Measurements from ENCODE around the gene NFIB. TPM values are rescaled to one million over a fixed set of nuclear protein-coding genes. Genes with fewer than 3 reads are reported as not detected.

Gene NFIB
- total and polyA plus RNA-seq, 2 donors (not counting 1 experiment from before 2014, with no cell fraction given), result 29.3 to 36.3 TPM

DNA sequence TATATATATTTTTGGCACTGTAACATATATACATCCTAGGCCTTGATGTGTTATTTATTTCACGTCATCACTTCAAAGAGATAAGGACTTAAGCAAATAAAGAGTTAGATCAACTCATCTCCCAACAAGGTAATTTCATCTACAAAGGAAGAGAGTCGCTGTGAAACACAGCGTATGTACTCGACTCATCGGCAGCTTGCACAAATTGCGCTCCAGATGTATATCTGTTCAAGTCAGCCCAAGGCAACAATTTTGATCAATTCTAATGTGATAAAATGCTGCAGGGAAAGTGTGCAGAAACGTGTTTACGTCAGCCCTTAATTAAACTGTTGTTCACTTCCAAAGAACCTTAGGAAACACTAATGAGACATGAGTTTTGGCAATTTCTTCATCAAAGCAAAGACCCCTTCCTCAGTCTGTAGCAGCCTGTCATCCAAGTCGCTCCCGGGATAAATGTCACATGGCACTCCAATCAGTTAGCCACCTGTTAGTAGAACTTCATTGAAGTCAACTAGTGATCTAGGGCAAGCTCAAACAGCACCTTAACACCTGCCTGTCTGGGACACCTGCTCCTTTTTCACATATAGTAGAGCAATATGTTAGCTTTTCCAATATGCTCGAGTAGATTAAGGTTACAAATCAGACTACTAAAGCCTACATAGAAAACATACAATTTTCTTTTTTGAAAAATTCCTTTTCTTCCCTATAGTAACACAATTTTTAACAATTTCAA is 182.4 kb downstream of the NFIB start:
- H3K9ac ChIP-seq (ENCODE audit: insufficient read depth, low read length), result no peak overlapping the region
- no peak for DNase-seq (ENCODE audit: low read depth in 2 of 2)
- TF ChIP-seq EZH2 (IDR thresholded peaks at IDR 0.05; ENCODE audit: low read length, missing control alignments), result no peak
- TF ChIP-seq, protein P1, sequence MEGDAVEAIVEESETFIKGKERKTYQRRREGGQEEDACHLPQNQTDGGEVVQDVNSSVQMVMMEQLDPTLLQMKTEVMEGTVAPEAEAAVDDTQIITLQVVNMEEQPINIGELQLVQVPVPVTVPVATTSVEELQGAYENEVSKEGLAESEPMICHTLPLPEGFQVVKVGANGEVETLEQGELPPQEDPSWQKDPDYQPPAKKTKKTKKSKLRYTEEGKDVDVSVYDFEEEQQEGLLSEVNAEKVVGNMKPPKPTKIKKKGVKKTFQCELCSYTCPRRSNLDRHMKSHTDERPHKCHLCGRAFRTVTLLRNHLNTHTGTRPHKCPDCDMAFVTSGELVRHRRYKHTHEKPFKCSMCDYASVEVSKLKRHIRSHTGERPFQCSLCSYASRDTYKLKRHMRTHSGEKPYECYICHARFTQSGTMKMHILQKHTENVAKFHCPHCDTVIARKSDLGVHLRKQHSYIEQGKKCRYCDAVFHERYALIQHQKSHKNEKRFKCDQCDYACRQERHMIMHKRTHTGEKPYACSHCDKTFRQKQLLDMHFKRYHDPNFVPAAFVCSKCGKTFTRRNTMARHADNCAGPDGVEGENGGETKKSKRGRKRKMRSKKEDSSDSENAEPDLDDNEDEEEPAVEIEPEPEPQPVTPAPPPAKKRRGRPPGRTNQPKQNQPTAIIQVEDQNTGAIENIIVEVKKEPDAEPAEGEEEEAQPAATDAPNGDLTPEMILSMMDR (conservative IDR thresholded peaks at IDR 0.05 in 1 of 2, IDR thresholded peaks at IDR 0.05 in 1 of 2; ENCODE audit: low read depth in 1 of 2, low read length in 2 of 2), result no peak
- H3K9me3 ChIP-seq (ENCODE audit: control insufficient read depth, insufficient read depth, low read depth, low read length), result no peaks in the 10 kb centered on the region
- H3K4me1 ChIP-seq (ENCODE audit: control insufficient read depth, extremely low read depth, insufficient read depth, low read length), result no peaks in the 10 kb centered on the region
- H3K27me3 ChIP-seq (ENCODE audit: control insufficient read depth, insufficient read depth, low read length), result no peaks in the 10 kb centered on the region
- H3K79me2 ChIP-seq (ENCODE audit: control insufficient read depth, insufficient read depth, low read length), result no peaks in the 10 kb centered on the region
- H2AFZ ChIP-seq (ENCODE audit: low read length), result no peak overlapping the region
- H3K27ac ChIP-seq (ENCODE audit: insufficient read depth, low read length), result no peak overlapping the region
- no peak overlapping the region for H3K4me3 ChIP-seq (replicated peaks in 1 of 4; ENCODE audit: control extremely low read depth in 1 of 4, insufficient read depth in 1 of 4, low read depth in 3 of 4, low read length in 4 of 4)
- H3K4me2 ChIP-seq (ENCODE audit: extremely low read depth, insufficient read depth, low read length), result no peak overlapping the region
- no peaks in the 10 kb centered on the region for H3K36me3 ChIP-seq (ENCODE audit: control insufficient read depth, insufficient read depth, low read length)
- no peaks in the 10 kb centered on the region for H4K20me1 ChIP-seq (ENCODE audit: control insufficient read depth, extremely low read depth, insufficient read depth, low read length)

- Histone ChIP-seq H3K4me1 (ENCODE audit: control insufficient read depth, extremely low read depth, insufficient read depth, low read length) (no peaks in the 10 kb centered on the region), H3K36me3 (ENCODE audit: control insufficient read depth, insufficient read depth, low read length) (no peaks in the 10 kb centered on the region), H4K20me1 (ENCODE audit: control insufficient read depth, extremely low read depth, insufficient read depth, low read length) (no peaks in the 10 kb centered on the region), H3K9ac (ENCODE audit: insufficient read depth, low read length) (no peak overlapping the region), H2AFZ (ENCODE audit: low read length) (no peak overlapping the region), H3K27ac (ENCODE audit: insufficient read depth, low read length) (no peak overlapping the region), H3K27me3 (ENCODE audit: control insufficient read depth, insufficient read depth, low read length) (no peaks in the 10 kb centered on the region), H3K4me2 (ENCODE audit: extremely low read depth, insufficient read depth, low read length) (no peak overlapping the region), H3K79me2 (ENCODE audit: control insufficient read depth, insufficient read depth, low read length) (no peaks in the 10 kb centered on the region), H3K9me3 (ENCODE audit: control insufficient read depth, insufficient read depth, low read depth, low read length) (no peaks in the 10 kb centered on the region), H3K4me3 (replicated peaks in 1 of 4; ENCODE audit: control extremely low read depth in 1 of 4, insufficient read depth in 1 of 4, low read depth in 3 of 4, low read length in 4 of 4) (no peak overlapping the region)
- no peak for TF ChIP-seq EZH2 (IDR thresholded peaks at IDR 0.05; ENCODE audit: low read length, missing control alignments)
- TF ChIP-seq, protein P1 (conservative IDR thresholded peaks at IDR 0.05 in 1 of 2, IDR thresholded peaks at IDR 0.05 in 1 of 2; ENCODE audit: low read depth in 1 of 2, low read length in 2 of 2), result no peak
- peak; percentile 28 to 64 for DNase-seq (ENCODE audit: low read depth in 2 of 2)
Measured at GRCh38 chr9:14127656-14128055, 186.3 kb downstream of the NFIB start.

DNA sequence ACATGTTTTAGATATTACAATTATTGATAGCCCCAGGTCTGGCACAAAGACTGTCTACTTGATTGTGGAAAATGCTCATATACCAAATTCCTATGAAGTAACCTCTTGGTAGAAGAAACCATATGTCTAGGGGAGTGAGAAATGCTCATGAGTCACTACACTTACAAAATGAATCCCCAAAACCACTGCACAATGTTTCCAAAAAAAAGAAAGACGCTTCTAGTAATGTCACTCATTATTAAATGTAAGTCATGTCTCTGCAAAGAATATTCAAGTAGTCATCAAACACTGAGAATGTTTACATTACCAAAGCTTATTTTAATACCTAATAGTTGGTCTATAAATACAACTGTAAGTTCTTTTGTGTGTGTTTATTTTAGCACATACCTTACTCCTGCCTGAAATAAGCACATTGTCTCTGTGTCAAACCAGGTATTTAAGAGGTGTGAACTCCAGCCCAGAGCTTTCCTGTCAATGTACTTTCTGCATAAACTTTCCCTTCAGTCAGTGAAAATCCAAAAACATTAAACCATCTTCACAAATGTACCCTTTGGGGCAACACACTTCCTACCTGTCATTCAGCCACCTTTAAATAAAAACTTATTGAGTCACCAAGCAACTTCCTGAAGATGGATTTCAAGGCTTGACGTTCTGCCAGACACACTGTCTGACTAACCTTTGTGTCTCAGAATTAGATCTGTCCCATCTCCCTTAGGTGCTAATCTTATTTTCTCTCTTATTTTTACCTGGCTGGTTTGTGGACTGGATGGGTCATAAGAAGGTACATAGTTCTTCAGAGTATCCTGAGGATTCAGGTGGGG is 194.0 kb downstream of the NFIB start:
- Histone ChIP-seq H3K79me2 (ENCODE audit: control insufficient read depth, insufficient read depth, low read length) (no peaks in the 10 kb centered on the region), H3K36me3 (ENCODE audit: control insufficient read depth, insufficient read depth, low read length) (no peaks in the 10 kb centered on the region), H3K9ac (ENCODE audit: insufficient read depth, low read length) (no peak overlapping the region), H3K4me2 (ENCODE audit: extremely low read depth, insufficient read depth, low read length) (no peak overlapping the region), H2AFZ (ENCODE audit: low read length) (no peak overlapping the region), H3K9me3 (ENCODE audit: control insufficient read depth, insufficient read depth, low read depth, low read length) (no peaks in the 10 kb centered on the region), H3K4me1 (ENCODE audit: control insufficient read depth, extremely low read depth, insufficient read depth, low read length) (no peaks in the 10 kb centered on the region), H4K20me1 (ENCODE audit: control insufficient read depth, extremely low read depth, insufficient read depth, low read length) (no peaks in the 10 kb centered on the region), H3K4me3 (replicated peaks in 1 of 4; ENCODE audit: control extremely low read depth in 1 of 4, insufficient read depth in 1 of 4, low read depth in 3 of 4, low read length in 4 of 4) (no peak overlapping the region), H3K27me3 (ENCODE audit: control insufficient read depth, insufficient read depth, low read length) (no peaks in the 10 kb centered on the region), H3K27ac (ENCODE audit: insufficient read depth, low read length) (no peak overlapping the region)
- peak; percentile 65 to 90 for DNase-seq (ENCODE audit: low read depth in 2 of 2)
- TF ChIP-seq, protein P1 (conservative IDR thresholded peaks at IDR 0.05 in 1 of 2, IDR thresholded peaks at IDR 0.05 in 1 of 2; ENCODE audit: low read depth in 1 of 2, low read length in 2 of 2), result no peak
- TF ChIP-seq EZH2 (IDR thresholded peaks at IDR 0.05; ENCODE audit: low read length, missing control alignments), result no peak
